Astrocyte of the spinal cord (primary cell): ENCODE measurements around the gene CFAP99.
"Not testable (repeated sequence)": the region's sequence is repeated elsewhere in the genome, so short reads cannot be mapped to it uniquely, and the experiment has no call there.

Experiments used
- DNase-seq: peaks from one replicate; pipeline ENCODE4 v3.0.0; 2011; ENCODE audit warnings: low read depth, low spot score
- H3K4me3 ChIP-seq: 2 replicates; pipeline ENCODE4 v1.5.1; 2011; ENCODE audit warnings: low read depth, mild to moderate bottlenecking, low read length, moderate library complexity
- CTCF ChIP-seq: IDR thresholded peaks from 2 replicates; pipeline ENCODE4 v1.5.1; 2012; ENCODE audit warnings: low read depth, mild to moderate bottlenecking, low read length, inconsistent platforms
- in situ Hi-C: cut with HindIII; loops from 2 replicates; pipeline ENCODE4 v1.10.0; 2017; ENCODE audit warnings: low sequenced_read_pairs

CFAP99 gene

GRCh38 chr4:2427383-2428334, 8.9 kb downstream of the CFAP99 start:
- H3K4me3 ChIP-seq: no peak overlapping the region
- no peak for TF ChIP-seq CTCF
- no peak for DNase-seq
- in situ Hi-C loops: no loop called here

GRCh38 chr4:2428496-2429213, 9.9 kb downstream of the CFAP99 start:
- DNase-seq: no peak
- no peak for TF ChIP-seq CTCF
- H3K4me3 ChIP-seq: no peak overlapping the region
- in situ Hi-C loops: no loop called here

GRCh38 chr4:2429945-2430757, 11.4 kb downstream of the CFAP99 start:
- H3K4me3 ChIP-seq, DNase-seq, in situ Hi-C loops: not testable (repeated sequence)

- no peak for DNase-seq
- H3K4me3 ChIP-seq: no peak overlapping the region
- no peak for TF ChIP-seq CTCF
- in situ Hi-C loops: no loop called here
These were observed 13.2 kb downstream of the CFAP99 start for GRCh38 chr4:2432004-2432403.

GRCh38 chr4:2432991-2433530, 14.3 kb downstream of the CFAP99 start:
- DNase-seq: peak; percentile 59
- TF ChIP-seq CTCF: no peak
- H3K4me3 ChIP-seq: no peak overlapping the region
- in situ Hi-C loops: no loop called here

- in situ Hi-C loops: no loop called here
- TF ChIP-seq CTCF: no peak
- H3K4me3 ChIP-seq: no peak overlapping the region
- no peak for DNase-seq
These were observed 15.0 kb downstream of the CFAP99 start for GRCh38 chr4:2433609-2434350.
